Type B pancreatic cell (in vitro differentiated cells): Measurements from ENCODE around the gene TMEM106B. TPM values are rescaled to one million over a fixed set of nuclear protein-coding genes. Genes with fewer than 3 reads are reported as not detected.

ENCODE experiments used
- DNase-seq: peaks from one replicate; pipeline ENCODE4 v3.0.0; 2021; ENCODE audit warnings: mixed read lengths; ENCODE audit not compliant: unreplicated experiment; ENCODE audit errors: extremely low spot score
- H3K27ac Mint-ChIP-seq: 2 replicates; pipeline ENCODE4 v1.8.0; 2021; ENCODE audit warnings: mild to moderate bottlenecking, mixed read lengths
- H3K27me3 Mint-ChIP-seq: 2 replicates; pipeline ENCODE4 v1.8.0; 2021; ENCODE audit warnings: mixed read lengths
- H3K36me3 Mint-ChIP-seq: 2 replicates; pipeline ENCODE4 v1.8.0; 2021; ENCODE audit warnings: mixed read lengths
- H3K4me1 Mint-ChIP-seq: one replicate; pipeline ENCODE4 v1.8.0; 2021; ENCODE audit warnings: mixed read lengths; ENCODE audit not compliant: unreplicated experiment
- H3K4me3 Mint-ChIP-seq: 2 replicates; pipeline ENCODE4 v1.8.0; 2021; ENCODE audit warnings: mild to moderate bottlenecking, mixed read lengths
- H3K9me3 Mint-ChIP-seq: 2 replicates; pipeline ENCODE4 v1.8.0; 2021; ENCODE audit warnings: mixed read lengths
- total RNA-seq: library from RNA; stranded (reverse); gene quantifications from 2 replicates; pipeline ENCODE4 v1.2.1, GENCODE V29; 2021; ENCODE audit warnings: low replicate concordance
- TF ChIP-seq, protein P1 (sequence below): fragments of 200-600 bp; sonication (generic); conservative IDR thresholded peaks from 2 replicates; pipeline ENCODE4 v1.5.0; 2021; ENCODE audit warnings: antibody characterized with exemption, mild to moderate bottlenecking

Gene TMEM106B
- total RNA-seq, 1 donor from 2014 or later, result 49.3 TPM

GRCh38 chr7:12233175-12233574 is 22.1 kb downstream of the TMEM106B start:
- Mint-ChIP-seq H3K36me3 (peaks cover 25% of the 10 kb centered on the region), H3K4me3 (no peak overlapping the region), H3K27ac (no peak overlapping the region), H3K9me3 (peaks cover 1% of the 10 kb centered on the region), H3K4me1 (no peaks in the 10 kb centered on the region), H3K27me3 (no peaks in the 10 kb centered on the region)
- DNase-seq, result no peak
- TF ChIP-seq, protein P1, sequence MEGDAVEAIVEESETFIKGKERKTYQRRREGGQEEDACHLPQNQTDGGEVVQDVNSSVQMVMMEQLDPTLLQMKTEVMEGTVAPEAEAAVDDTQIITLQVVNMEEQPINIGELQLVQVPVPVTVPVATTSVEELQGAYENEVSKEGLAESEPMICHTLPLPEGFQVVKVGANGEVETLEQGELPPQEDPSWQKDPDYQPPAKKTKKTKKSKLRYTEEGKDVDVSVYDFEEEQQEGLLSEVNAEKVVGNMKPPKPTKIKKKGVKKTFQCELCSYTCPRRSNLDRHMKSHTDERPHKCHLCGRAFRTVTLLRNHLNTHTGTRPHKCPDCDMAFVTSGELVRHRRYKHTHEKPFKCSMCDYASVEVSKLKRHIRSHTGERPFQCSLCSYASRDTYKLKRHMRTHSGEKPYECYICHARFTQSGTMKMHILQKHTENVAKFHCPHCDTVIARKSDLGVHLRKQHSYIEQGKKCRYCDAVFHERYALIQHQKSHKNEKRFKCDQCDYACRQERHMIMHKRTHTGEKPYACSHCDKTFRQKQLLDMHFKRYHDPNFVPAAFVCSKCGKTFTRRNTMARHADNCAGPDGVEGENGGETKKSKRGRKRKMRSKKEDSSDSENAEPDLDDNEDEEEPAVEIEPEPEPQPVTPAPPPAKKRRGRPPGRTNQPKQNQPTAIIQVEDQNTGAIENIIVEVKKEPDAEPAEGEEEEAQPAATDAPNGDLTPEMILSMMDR, result no peak

GRCh38 chr7:12234334-12234865 is 23.3 kb downstream of the TMEM106B start:
- no peaks in the 10 kb centered on the region for H3K4me1 Mint-ChIP-seq
- peaks cover 6% of the 10 kb centered on the region for H3K9me3 Mint-ChIP-seq
- DNase-seq, result no peak
- no peak overlapping the region for H3K27ac Mint-ChIP-seq
- H3K4me3 Mint-ChIP-seq, result no peak overlapping the region
- TF ChIP-seq, protein P1, result no peak
- H3K27me3 Mint-ChIP-seq, result no peaks in the 10 kb centered on the region
- peaks cover 35% of the 10 kb centered on the region for H3K36me3 Mint-ChIP-seq

DNA sequence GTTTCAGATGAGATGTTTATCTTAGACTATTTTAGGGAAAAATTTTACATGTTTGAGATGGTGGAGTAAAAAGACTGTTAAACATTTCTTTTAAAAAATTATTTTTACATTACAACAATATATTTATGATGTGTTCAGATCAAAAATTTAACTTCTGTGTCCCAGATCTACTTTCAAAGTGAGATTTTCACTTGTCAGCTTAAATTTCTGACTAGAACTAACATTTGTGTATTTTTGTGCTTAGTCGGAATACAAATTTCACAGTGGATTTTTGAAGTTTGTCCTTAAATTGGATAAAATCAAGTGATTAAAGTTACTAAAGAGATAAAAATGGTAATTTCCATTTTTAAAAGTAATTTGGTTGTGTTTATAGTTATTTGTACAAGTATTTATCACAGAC is 24.9 kb downstream of the TMEM106B start:
- Mint-ChIP-seq H3K27ac (no peak overlapping the region), H3K27me3 (no peaks in the 10 kb centered on the region), H3K36me3 (peaks cover 36% of the 10 kb centered on the region), H3K4me3 (no peak overlapping the region), H3K4me1 (no peaks in the 10 kb centered on the region), H3K9me3 (peaks cover 6% of the 10 kb centered on the region)
- TF ChIP-seq, protein P1, result no peak
- no peak for DNase-seq

DNA sequence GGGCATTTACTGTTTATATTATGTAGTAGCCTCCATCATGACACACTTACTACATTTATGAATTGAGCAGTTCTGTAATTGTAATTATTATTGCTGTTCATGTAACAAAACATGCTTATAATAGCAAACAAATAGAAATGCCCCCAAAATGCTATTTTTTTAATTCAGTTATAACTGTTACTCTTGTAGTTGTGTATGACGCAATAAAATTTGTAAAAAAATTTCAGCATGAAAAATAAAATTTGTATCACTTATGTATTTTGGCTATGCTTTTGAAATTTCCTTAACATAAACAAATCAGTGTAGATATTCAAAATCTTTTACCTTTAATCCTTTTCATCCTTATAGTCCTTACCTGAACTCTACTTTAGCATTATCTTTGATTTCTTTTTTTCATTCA is 25.9 kb downstream of the TMEM106B start:
- no peak overlapping the region for H3K4me3 Mint-ChIP-seq
- peaks cover 6% of the 10 kb centered on the region for H3K9me3 Mint-ChIP-seq
- H3K27me3 Mint-ChIP-seq, result no peaks in the 10 kb centered on the region
- H3K27ac Mint-ChIP-seq, result no peak overlapping the region
- peaks cover 38% of the 10 kb centered on the region for H3K36me3 Mint-ChIP-seq
- TF ChIP-seq, protein P1, result no peak
- no peaks in the 10 kb centered on the region for H3K4me1 Mint-ChIP-seq
- DNase-seq, result no peak

DNA sequence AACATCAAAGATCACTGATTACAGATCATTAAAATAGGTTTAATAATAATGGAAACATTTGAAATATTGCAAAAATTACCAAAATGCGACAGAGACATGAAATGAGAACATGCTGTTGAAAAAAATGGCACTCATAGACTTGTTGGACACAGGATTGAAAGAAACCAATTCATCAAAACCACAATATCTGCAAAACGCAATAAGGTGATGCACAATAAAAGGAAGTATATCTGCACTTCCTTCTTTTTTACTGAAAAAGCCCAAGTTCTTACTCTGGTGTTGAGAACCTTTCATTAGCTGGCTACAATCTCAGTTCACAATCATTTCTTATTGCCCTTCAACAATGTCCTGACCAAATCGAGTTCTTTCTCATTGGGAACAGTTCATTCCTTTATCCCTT is 28.7 kb downstream of the TMEM106B start:
- Mint-ChIP-seq H3K27ac (no peak overlapping the region), H3K27me3 (no peaks in the 10 kb centered on the region)

More for the DNA sequence above, 28.7 kb downstream of the TMEM106B start:
- TF ChIP-seq, protein P1, result no peak
- Mint-ChIP-seq H3K4me1 (no peaks in the 10 kb centered on the region), H3K4me3 (no peak overlapping the region), H3K36me3 (peaks cover 26% of the 10 kb centered on the region), H3K9me3 (peaks cover 6% of the 10 kb centered on the region)
- no peak for DNase-seq
